ENCODE results near the gene LRP5.
"Not testable (repeated sequence)": the region's sequence is repeated elsewhere in the genome, so short reads cannot be mapped to it uniquely, and the experiment has no call there.

Gene LRP5

DNA sequence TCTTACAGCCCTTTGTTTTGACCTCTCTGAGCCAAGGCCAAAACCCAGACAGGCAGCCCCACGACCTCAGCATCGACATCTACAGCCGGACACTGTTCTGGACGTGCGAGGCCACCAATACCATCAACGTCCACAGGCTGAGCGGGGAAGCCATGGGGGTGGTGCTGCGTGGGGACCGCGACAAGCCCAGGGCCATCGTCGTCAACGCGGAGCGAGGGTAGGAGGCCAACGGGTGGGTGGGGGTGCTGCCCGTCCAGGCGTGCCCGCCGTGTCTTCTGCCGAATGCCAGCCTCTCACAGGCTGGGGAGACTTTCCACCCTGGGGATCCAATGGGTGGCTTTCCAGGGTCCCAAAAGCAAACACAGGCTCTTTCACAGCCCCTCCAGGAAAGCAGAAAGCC, 111.1 kb downstream of the LRP5 start:
- DNase-seq (ENCODE audit: low spot score): no peak

DNA sequence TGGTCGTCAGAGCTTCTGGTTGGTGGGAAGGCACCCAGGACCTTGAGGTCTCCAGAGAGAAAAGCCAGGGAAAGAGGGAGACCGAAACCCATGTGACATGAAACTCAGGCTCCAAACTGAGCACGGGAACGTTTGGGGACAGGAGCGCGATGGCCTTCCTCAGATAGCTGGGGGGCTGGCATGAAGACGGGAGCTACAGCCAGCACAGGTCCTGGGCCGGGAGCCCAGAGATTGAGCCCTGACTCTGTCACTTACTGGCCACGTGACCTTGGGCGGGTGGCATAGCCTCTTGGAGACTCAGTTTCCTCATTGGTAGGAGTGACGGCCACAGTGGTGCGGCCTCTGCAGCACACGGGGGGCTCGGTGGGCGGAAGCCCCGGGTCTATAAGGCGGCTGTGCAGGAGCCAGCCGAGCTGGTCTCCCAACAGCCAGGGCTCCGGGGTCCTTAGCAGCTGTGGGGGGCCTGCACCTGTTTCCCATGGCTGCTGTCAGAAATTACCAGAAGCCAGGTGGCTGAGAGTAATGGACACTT, 111.8 kb downstream of the LRP5 start:
- no peak for DNase-seq (ENCODE audit: low spot score)

- no peak for DNase-seq (ENCODE audit: low spot score)
These were observed 112.8 kb downstream of the LRP5 start for GRCh38 chr11:68424981-68425865.

GRCh38 chr11:68425866-68426380, 113.5 kb downstream of the LRP5 start:
- DNase-seq (ENCODE audit: low spot score): no peak

GRCh38 chr11:68429661-68430060, 117.3 kb downstream of the LRP5 start:
- no peak for DNase-seq (ENCODE audit: low spot score)

DNA sequence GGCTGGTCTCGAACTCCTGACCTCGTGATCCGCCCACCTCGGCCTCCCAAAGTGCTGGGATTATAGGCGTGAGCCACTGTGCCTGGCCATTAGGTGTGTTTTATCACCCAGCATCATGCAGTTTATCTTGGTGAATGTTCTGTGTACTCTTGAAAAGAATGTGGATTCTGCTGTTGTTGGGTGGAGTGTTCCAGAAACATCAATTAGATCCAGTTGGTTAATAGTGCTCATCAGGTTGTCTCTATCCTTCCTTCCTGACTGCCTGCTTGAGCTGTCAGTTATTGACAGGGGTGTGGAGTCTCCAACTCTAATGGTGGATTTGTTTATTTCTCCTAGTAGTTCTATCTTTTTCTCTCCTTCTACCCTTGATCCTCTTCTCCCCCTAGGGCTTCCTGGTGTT, 118.0 kb downstream of the LRP5 start:
- no peak for DNase-seq (ENCODE audit: low spot score)

- DNase-seq (ENCODE audit: low spot score): no peak
These were observed 118.4 kb downstream of the LRP5 start for GRCh38 chr11:68430801-68431200.

- DNase-seq (ENCODE audit: low spot score): no peak
These were observed 119.7 kb downstream of the LRP5 start for GRCh38 chr11:68431984-68432645.

DNA sequence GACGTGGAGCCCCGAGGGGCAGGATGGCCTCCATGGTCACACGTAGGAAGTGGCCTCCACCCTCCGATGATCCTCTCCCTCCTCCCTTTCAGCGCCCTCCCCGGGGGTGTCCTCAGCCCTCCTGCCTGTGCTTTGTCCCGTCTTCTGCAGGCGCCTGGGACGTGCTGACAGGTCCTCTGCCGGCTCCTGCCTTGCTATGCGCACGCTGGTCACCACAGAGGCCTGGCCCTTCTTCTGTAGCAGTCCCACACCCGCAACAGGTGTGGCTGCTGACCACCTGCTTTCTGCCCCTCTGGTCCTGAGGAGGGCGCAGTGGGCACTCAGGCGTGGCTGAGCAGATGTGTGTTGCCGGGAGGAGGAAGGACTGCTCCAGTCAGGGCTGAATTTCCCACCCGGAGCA, 120.5 kb downstream of the LRP5 start:
- DNase-seq (ENCODE audit: low spot score): no peak

DNA sequence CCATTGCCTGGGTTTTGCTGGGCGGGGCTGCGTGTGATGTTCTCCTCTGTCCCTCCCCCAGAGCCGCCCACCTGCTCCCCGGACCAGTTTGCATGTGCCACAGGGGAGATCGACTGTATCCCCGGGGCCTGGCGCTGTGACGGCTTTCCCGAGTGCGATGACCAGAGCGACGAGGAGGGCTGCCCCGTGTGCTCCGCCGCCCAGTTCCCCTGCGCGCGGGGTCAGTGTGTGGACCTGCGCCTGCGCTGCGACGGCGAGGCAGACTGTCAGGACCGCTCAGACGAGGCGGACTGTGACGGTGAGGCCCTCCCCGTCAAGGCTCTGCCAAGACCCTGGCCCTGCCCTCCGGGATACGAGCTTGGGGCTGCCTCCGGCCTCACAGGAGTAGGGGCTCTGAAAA, 121.2 kb downstream of the LRP5 start:
- DNase-seq (ENCODE audit: low spot score): no peak

DNA sequence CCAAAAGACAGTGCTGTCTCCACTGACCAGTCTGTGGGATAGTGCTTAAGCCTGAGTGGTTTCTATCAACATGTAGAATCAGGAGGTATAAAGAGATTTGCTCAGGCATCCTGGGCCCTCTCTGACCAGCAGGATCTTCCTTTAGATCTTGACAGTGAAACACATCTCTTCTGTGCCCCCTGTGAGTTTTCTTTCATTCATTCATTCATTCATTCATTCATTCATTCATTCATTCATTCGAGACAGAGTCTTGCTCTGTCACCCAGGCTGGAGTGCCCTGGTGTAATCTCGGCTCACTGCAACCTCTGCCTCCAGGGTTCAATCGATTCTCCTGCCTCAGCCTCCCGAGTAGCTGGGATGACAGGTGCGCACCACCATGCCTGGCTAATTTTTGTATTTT, 121.8 kb downstream of the LRP5 start:
- not testable (repeated sequence) for DNase-seq (ENCODE audit: low spot score)

- no peak for DNase-seq (ENCODE audit: low spot score)
These were observed 123.9 kb downstream of the LRP5 start for GRCh38 chr11:68436162-68436888.

DNA sequence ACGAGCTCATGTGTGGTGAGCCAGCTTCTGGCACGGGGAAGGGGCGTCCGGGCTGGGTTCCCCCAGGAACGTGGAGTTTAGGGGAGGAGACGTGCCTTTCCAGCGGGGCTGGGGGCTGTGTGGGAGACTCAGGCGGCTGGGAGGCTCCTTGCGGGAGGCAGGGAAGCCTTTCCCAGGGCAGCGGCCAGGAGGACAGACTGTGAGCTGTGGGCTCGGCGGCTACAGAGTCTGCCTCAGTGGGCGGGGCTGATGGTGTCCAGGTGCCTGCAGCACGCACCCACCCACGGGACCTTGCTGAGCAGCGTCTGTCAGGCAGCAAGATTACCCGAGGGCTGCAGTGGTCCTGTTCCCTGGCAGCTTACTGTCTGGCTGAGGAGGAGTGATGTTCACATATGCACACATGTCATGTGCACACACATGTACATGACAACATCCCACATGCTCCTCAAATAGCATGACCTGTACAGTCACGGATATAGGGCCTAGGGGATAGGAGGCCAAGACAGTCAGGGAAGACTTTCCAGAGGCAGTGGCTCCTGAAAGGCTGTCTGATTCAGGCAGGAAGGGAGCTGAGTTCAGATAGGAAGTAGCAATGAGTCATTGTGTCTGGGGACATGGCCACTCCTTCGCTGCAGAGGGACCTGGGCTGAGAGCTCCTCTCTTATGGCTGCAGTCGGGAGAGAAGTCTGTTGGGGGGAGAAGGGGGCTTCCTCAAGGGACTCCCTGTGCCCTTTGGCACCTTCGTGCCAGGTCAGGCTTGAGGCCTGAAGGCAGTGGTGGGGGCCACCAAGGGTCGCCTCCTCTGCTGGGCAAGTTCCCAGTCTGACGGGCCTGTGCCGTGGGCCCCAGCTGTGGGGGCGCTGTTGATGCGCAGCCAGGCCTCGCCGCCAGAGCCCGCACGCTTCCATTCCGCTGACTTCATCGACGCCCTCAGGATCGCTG, 124.9 kb downstream of the LRP5 start:
- DNase-seq (ENCODE audit: low spot score): no peak

GRCh38 chr11:68437927-68438657, 125.7 kb downstream of the LRP5 start:
- no peak for DNase-seq (ENCODE audit: low spot score)

GRCh38 chr11:68438658-68439259, 126.4 kb downstream of the LRP5 start:
- DNase-seq (ENCODE audit: low spot score): no peak

DNA sequence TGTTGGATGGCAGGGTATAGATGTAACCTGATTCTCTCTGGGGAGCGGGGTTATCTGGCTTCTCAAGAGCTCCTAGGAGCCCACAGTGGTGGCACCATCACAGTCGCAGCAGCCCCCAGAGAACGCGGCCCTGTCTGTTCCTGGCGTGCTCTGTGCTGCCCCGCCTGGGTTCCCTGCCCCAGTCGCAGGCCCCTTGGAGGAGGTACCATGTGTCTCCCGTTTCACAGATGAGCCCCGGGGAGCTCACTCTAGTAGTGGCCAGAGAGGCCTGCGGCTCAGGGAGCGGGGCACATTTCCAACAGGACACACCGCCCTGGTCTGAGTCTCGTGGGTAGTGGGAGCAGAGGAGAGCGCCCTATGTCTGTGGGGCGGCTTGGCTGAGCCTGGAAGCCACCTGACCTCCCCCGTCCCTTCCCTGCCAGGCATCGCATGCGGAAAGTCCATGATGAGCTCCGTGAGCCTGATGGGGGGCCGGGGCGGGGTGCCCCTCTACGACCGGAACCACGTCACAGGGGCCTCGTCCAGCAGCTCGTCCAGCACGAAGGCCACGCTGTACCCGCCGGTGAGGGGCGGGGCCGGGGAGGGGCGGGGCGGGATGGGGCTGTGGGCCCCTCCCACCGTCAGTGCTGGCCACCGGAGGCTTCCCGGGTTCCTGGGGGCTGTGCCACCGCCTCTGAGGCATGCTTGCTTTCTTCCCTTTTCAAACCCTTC, 127.1 kb downstream of the LRP5 start:
- no peak for DNase-seq (ENCODE audit: low spot score)

DNA sequence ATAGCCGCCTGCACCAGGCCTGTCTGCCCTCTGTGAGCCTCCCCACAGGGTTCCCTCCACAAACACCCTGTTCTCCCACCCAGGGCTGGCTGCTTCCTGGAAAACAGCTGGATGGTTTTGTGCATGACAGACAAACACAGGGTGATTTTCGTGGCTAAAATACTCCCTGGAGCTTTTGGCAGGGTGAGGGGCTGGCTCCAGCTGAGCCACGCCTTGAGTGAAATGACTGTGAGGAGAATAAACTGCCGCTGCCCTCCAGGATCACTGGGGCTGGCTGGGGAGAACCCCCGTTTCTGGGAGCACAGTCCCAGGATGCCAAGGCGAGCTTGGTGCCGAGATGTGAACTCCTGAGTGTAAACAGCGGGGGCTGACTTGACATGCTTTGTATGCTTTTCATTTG, 127.8 kb downstream of the LRP5 start:
- no peak for DNase-seq (ENCODE audit: low spot score)

GRCh38 chr11:68441466-68442230, 129.3 kb downstream of the LRP5 start:
- DNase-seq (ENCODE audit: low spot score): no peak

GRCh38 chr11:68442433-68442832, 130.0 kb downstream of the LRP5 start:
- no peak for DNase-seq (ENCODE audit: low spot score)
